ENCODE measurements around the gene SHISA5. TPM values are rescaled to one million over a fixed set of nuclear protein-coding genes. Genes with fewer than 3 reads are reported as not detected.

The SHISA5 gene
- total and polyA plus RNA-seq, 3 donors from 2014 or later: 101 to 146 (median 117) TPM

DNA sequence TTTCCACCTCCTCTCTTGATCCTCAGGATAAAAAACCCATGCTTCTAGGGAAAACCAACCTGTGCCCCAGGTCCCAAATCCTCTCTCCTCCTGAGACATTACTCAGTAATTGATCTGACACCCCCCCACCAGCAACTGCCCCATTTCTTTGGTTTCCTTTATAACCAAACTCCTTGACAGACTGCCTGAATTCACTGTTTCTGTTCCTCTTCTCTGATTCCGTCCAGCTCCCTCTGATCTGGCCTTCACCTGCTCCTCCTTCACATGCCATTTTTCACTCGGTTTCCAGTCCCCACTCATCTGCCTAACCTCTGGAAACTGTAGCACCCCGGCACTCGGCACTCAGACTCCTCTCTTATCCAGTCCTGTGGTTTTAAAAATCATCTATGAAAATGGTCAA is 66.2 kb downstream of the SHISA5 start:
- WGBS, 2 donors: 76 to 78% methylated on average over 4 of the region's 4 CpGs
- TF ChIP-seq CTCF (IDR thresholded peaks at IDR 0.05) (no peak), POLR2A (IDR thresholded peaks at IDR 0.05) (no peak)
- no peaks in the 10 kb centered on the region for H3K9me3 ChIP-seq

GRCh38 chr3:48436855-48437254 is 67.1 kb downstream of the SHISA5 start:
- H3K27me3 ChIP-seq: no peaks in the 10 kb centered on the region
- intact Hi-C loops (cut with DNase I; ENCODE audit: low total_unique reads): loop anchor here (5.0 kb wide), 2 partner anchors 35 to 165 kb away; no protein-coding TSS in a partner anchor
- H3K9me3 ChIP-seq: no peaks in the 10 kb centered on the region
- no peak for TF ChIP-seq POLR2A (IDR thresholded peaks at IDR 0.05)
- no peak for TF ChIP-seq CTCF (IDR thresholded peaks at IDR 0.05)
- DNase-seq: no peak
- H3K36me3 ChIP-seq (ENCODE audit: low read depth, missing control alignments): no peaks in the 10 kb centered on the region
- H3K4me1 ChIP-seq: peaks cover 47% of the 10 kb centered on the region
- WGBS, 2 donors: 80 to 82% methylated on average over 7 of the region's 7 CpGs
- no peak overlapping the region for H3K4me3 ChIP-seq
- H3K27ac ChIP-seq: no peak overlapping the region

More for the DNA sequence above, 66.2 kb downstream of the SHISA5 start:
- no peak for DNase-seq
- intact Hi-C loops (cut with DNase I; ENCODE audit: low total_unique reads): loop anchor here (5.0 kb wide), 2 partner anchors 36 to 166 kb away; no protein-coding TSS in a partner anchor
- H3K4me1 ChIP-seq: peaks cover 47% of the 10 kb centered on the region
- no peaks in the 10 kb centered on the region for H3K36me3 ChIP-seq (ENCODE audit: low read depth, missing control alignments)
- H3K4me3 ChIP-seq: no peak overlapping the region
- H3K27me3 ChIP-seq: no peaks in the 10 kb centered on the region
- no peak overlapping the region for H3K27ac ChIP-seq

DNA sequence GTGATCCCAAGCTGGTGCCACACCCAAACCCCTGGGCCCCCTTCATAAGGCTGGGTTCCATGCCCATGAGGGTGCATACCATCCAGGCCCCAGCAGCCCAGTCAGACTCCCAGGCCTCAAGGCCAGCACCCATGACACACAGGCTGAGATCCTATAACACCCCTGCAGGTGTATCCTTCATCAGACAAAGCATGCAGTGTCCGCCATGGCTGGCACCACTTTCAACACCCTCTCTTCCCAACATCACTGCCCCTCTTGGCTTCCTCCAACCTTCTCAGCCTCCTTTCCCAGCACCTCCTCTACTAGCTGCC is 67.5 kb downstream of the SHISA5 start:
- Histone ChIP-seq H3K27ac (no peak overlapping the region), H3K4me1 (peaks cover 43% of the 10 kb centered on the region), H3K9me3 (no peaks in the 10 kb centered on the region), H3K36me3 (ENCODE audit: low read depth, missing control alignments) (no peaks in the 10 kb centered on the region), H3K27me3 (no peaks in the 10 kb centered on the region), H3K4me3 (no peak overlapping the region)
- TF ChIP-seq POLR2A (IDR thresholded peaks at IDR 0.05) (no peak), CTCF (IDR thresholded peaks at IDR 0.05) (no peak)
- 0 to 67% methylated on average over 1 of the region's 1 CpG for WGBS, 2 donors
- intact Hi-C loops (cut with DNase I; ENCODE audit: low total_unique reads): loop anchor here (5.0 kb wide), 2 partner anchors 34 to 164 kb away; no protein-coding TSS in a partner anchor
- DNase-seq: no peak

DNA sequence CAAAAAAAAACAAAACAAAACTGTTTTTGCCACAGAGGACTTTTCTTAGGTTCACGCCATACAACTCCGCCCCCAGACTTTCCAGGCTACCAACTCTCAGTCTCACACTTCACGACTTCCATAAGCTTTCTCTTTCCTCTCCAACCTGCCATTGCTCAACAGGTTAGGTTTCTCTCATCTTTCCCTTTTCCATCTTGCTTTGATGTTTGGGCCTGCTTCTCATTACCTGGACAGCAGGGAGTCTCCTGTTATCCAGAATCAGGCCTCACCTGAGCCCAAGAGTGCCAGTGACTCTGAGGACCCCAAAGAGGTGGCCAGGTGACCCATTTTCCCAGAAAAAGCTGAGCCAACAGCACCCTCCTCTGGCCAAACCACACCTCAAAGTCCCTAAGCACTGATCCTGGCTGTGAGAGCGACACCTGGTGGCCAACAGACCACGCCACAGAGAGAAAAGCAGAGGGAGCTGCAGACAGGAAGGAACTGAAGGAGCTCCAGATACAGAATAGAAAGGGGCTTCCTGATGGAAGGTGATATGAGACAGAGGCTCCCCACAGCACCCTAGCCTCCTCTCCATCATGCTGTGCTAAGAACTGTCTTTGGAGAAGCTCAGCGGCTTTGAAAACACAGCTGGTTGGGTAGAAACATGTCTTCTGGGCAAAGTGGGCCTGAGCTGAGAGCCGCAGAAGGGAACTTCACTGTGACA is 68.0 kb downstream of the SHISA5 start:
- intact Hi-C loops (cut with DNase I; ENCODE audit: low total_unique reads): loop anchor here (5.0 kb wide), 2 partner anchors 34 to 164 kb away; no protein-coding TSS in a partner anchor
- peaks cover 38% of the 10 kb centered on the region for H3K4me1 ChIP-seq

More for the DNA sequence above, 68.0 kb downstream of the SHISA5 start:
- TF ChIP-seq POLR2A (IDR thresholded peaks at IDR 0.05) (no peak), CTCF (IDR thresholded peaks at IDR 0.05) (peak; percentile 98 to 99 (median 99))
- H3K27ac ChIP-seq: peak overlapping the region; percentile 26 to 76
- H3K4me3 ChIP-seq: no peak overlapping the region
- H3K27me3 ChIP-seq: no peaks in the 10 kb centered on the region
- H3K36me3 ChIP-seq (ENCODE audit: low read depth, missing control alignments): no peaks in the 10 kb centered on the region
- 51 to 56% methylated on average over 7 of the region's 7 CpGs for WGBS, 2 donors
- peak; percentile 93 for DNase-seq
- no peaks in the 10 kb centered on the region for H3K9me3 ChIP-seq

All from testis (tissue), 3 donors.